Posterior cingulate gyrus (tissue), 11 donors: ENCODE data around the gene KNL1.
A peak's percentile ranks its signal among the peaks of the same experiment; 100 is the strongest.
"Not testable (repeated sequence)": the region's sequence is repeated elsewhere in the genome, so short reads cannot be mapped to it uniquely, and the experiment has no call there.

Experiments used
- DNase-seq, 10 donors: peaks; one replicate each; pipeline versions ENCODE4 v3.0.0 to v3.0.0-alpha.2; 2020 to 2021; ENCODE audit warnings: mixed read lengths in 3 of 10
- intact Hi-C: fragments of 100-400 bp; cut with DNase I; formaldehyde crosslinking; loops from one replicate; pipeline ENCODE4 v1.15.1; 2023

The KNL1 gene

GRCh38 chr15:40593588-40594428, at the start of gene KNL1:
Gene KNL1, plus strand, starts transcription at chr15:40594249. Its CDS starts 8,683 bp downstream, at chr15:40602932.
- peak; percentile 82 to 98 (median 92) for DNase-seq
- intact Hi-C loops = loop anchor here (1.0 to 2.0 kb wide), 2 partner anchors 29 to 301 kb away; partner anchors contain the start of genes CCDC32 and VPS18

- no peak for DNase-seq
- intact Hi-C loops = no loop called here
Measured at GRCh38 chr15:40545457-40545856, 48.6 kb upstream of the KNL1 start.

- intact Hi-C loops = no loop called here
- no peak for DNase-seq
Measured at GRCh38 chr15:40548610-40549009, 45.4 kb upstream of the KNL1 start.

- intact Hi-C loops = no loop called here
- peak in 2 of 10 donors; percentile 52 to 86 for DNase-seq
Measured at GRCh38 chr15:40549894-40550293, 44.2 kb upstream of the KNL1 start.

GRCh38 chr15:40550341-40551037, 43.6 kb upstream of the KNL1 start:
- intact Hi-C loops = no loop called here
- DNase-seq = no peak

- intact Hi-C loops = no loop called here
- DNase-seq = no peak
Measured at GRCh38 chr15:40554161-40554525, 39.9 kb upstream of the KNL1 start.

- DNase-seq = no peak
- intact Hi-C loops = no loop called here
Measured at GRCh38 chr15:40555876-40556275, 38.2 kb upstream of the KNL1 start.

- DNase-seq = no peak
- intact Hi-C loops = no loop called here
Measured at GRCh38 chr15:40558952-40559742, 34.9 kb upstream of the KNL1 start.

GRCh38 chr15:40562691-40563090, 31.4 kb upstream of the KNL1 start:
- intact Hi-C loops = loop anchor here (10.0 kb wide), 5 partner anchors 48 to 552 kb away; partner anchors contain the start of genes BAHD1, INO80, RAD51 and RMDN3
- DNase-seq = no peak

- DNase-seq = no peak
- intact Hi-C loops = loop anchor here (10.0 kb wide), 5 partner anchors 49 to 551 kb away; partner anchors contain the start of genes BAHD1, INO80, RAD51 and RMDN3
Measured at GRCh38 chr15:40563426-40563825, 30.6 kb upstream of the KNL1 start.

- peak; percentile 98 to 100 (median 99) for DNase-seq
- intact Hi-C loops = loop anchor here (1.0 to 10.0 kb wide), 6 partner anchors 29 to 550 kb away; partner anchors contain the start of genes BAHD1, INO80, RAD51 and RMDN3
Measured at GRCh38 chr15:40564591-40565332, 29.3 kb upstream of the KNL1 start, which contains the start of gene CCDC32. Gene CCDC32, minus strand, starts transcription at chr15:40565042. Its CDS starts 2,027 bp downstream, at chr15:40563015.

GRCh38 chr15:40565333-40566238, 28.5 kb upstream of the KNL1 start:
- no peak for DNase-seq
- intact Hi-C loops = loop anchor here (1.0 to 10.0 kb wide), 6 partner anchors 28 to 549 kb away; partner anchors contain the start of genes BAHD1, INO80, RAD51 and RMDN3

GRCh38 chr15:40567111-40567510, 26.9 kb upstream of the KNL1 start:
- intact Hi-C loops = loop anchor here (10.0 kb wide), 5 partner anchors 52 to 548 kb away; partner anchors contain the start of genes BAHD1, INO80, RAD51 and RMDN3

GRCh38 chr15:40569129-40569953, 24.7 kb upstream of the KNL1 start, which contains the start of gene RPUSD2:
Gene RPUSD2, plus strand, starts transcription at chr15:40569299. Its CDS starts 39 bp downstream, at chr15:40569338.
- peak; percentile 90 to 99 (median 96) for DNase-seq
- intact Hi-C loops = loop anchor here (10.0 kb wide), 5 partner anchors 55 to 545 kb away; partner anchors contain the start of genes BAHD1, INO80, RAD51 and RMDN3

More at GRCh38 chr15:40567111-40567510, 26.9 kb upstream of the KNL1 start:
- DNase-seq = no peak

- no peak for DNase-seq
- intact Hi-C loops = no loop called here
Measured at GRCh38 chr15:40575113-40575512, 18.9 kb upstream of the KNL1 start.

- intact Hi-C loops = not testable (repeated sequence)
Measured at GRCh38 chr15:40576914-40577313, 17.1 kb upstream of the KNL1 start.

GRCh38 chr15:40578892-40579291, 15.2 kb upstream of the KNL1 start:
- intact Hi-C loops = no loop called here
- DNase-seq = no peak

More at GRCh38 chr15:40576914-40577313, 17.1 kb upstream of the KNL1 start:
- not testable (repeated sequence) for DNase-seq
